NCI-H748 (cell line): ENCODE results near the gene TSPAN15.

Experiments used
- DNase-seq: peaks from one replicate; lab custom pipeline; 2025; ENCODE audit not compliant: unreplicated experiment; lab: John Stamatoyannopoulos, UW

TSPAN15 gene

DNA sequence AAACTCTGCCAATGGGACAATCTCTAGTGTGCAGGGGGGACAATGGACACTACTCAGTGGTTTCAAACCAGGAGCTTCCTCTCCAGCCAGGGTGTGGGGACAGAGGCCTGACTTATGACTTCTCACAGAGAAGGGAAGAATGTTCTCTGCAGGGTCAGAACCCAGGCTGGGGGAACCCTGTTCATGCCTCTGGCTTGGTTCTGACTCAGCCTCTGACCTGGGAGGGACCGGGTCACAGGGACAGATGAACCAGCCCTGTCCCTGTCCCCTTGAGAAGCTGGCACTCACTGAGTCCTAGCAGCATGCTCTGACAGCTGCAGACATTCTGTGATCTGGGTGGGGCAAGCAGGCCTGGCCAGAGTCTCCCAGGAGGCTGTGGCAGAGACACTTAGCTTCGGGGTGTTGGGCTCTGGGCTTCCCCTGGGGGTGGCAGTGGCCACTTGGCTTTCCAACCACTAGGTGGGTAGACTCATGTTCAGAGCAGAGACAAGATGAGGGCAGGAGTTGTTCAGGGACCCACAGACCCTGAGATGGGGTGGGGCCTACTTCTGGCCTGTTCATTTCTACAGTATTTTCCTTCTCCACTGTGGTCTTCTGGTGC is 13.6 kb downstream of the TSPAN15 start:
- no peak for DNase-seq

DNA sequence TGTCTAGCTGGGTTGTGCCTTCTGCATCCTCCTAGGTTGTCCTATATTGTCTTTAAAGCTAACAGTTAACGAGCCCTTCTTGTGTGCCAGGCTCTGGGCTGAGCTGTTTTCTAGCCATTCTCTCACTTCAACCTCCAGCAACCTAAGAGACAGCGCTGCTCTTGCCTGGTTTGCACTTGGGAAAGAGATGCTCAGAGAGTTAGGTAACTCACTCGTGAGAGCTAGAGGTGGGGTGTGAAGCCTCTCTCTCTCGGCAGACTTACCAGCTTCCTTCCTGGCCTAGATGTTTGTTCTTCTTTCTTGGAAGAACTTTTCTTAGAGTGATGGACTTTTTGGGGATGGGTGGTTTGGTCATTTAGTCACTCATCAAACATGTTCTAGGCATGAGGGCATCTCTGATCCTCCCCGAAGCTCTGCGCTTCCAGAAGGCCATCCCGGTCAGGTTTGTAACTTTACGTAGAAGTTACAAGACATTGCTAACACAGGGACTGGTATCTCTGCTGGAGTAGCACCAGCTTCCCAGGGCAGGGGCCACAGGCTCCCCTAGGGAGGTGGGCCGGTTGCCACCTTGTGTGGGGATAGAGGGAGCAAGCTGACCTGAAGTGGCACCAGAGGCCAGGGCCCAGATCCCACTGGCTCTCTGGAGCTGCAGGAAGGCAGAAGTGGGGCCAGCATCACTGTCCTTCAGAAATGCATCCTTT is 14.3 kb downstream of the TSPAN15 start:
- DNase-seq: no peak

DNA sequence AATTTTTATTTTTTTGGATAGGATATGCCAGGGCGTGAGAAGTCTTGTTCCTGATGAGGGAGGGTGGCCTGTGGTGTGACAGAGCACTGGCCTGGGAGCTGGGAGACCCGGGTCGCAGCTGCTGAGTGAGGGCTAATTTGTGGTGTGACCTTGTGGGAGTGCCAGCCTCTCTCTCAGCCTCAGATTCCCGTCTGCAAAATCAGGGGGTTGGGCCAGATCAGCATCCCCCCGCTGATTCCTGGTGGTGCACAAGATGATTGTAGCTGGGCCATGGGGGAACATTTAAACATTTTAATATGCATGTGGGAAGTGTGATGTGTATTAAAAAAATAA is 14.9 kb downstream of the TSPAN15 start:
- no peak for DNase-seq

DNA sequence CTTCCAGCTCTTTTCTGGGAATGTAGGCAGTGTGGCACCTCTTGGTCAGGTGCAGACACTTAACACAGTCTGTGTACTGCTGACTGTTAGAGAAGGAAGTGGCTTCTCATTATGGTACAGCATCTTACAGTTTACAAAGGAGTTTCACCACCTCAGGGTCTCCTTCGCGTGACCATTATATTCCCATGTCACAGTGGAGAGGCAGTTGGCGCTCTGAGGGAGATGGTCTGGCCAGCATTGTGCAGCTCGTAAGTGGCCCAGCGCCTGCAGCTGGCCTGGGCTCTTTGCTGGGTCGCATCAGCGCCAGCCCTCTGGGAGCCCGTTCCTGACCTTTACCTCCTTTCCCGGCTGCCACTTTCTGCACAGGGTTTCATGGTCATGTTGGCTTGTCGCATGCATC is 15.4 kb downstream of the TSPAN15 start:
- DNase-seq: no peak

DNA sequence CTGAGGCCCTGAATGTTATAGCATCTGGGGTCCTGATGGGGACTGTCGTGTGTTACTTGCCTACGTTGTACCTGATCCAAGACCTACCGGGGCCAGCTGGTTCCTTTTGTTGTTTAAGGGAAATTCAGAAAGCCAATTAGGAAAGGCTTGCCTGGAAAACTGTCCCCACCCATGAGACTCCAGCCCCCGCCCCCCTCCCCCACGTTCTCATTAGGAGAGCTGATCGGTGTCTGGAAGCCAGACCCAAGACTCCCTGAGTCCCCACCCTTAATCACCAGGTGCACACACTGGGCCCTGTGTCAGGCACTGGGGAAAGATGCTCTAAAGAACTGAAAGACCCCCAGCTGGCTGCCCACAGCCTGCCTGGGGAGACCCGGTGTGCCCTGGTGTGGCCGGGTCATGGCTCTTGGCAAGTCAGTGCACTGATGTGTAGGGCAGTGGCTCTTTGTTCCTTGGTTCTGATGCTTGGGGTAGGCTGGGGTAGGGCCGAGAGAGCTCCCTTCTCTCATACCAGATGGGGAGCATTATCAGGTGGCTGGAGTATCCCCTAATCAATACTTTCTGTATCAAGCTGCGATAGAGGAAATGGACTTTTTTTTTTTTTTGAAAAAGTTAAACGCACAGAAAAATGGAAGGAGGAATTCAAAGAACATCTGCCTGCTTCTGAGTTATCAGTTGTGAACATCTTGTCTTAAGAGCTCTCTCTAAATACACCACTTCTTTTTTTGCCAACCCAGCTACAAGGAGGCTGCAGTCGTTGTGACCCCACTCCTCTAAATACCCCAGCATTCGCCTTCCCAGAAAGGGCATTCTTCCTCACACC is 16.9 kb downstream of the TSPAN15 start:
- DNase-seq: no peak

DNA sequence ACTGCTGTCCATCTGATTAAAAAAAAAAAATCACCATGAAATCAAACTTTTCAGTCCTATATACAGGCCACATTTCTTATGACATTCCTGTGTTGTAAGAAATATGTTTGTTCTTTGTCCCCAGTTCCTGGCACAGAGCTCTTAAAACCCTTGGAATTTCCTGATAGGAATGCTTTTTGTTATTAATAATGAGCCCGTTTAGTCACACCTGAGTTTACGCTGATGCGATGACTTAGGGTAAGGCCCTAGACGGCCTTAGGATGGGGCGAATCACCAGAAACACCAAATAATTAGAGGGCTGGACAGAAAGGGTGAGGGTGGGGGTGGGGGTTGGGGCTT is 17.5 kb downstream of the TSPAN15 start:
- DNase-seq: no peak

DNA sequence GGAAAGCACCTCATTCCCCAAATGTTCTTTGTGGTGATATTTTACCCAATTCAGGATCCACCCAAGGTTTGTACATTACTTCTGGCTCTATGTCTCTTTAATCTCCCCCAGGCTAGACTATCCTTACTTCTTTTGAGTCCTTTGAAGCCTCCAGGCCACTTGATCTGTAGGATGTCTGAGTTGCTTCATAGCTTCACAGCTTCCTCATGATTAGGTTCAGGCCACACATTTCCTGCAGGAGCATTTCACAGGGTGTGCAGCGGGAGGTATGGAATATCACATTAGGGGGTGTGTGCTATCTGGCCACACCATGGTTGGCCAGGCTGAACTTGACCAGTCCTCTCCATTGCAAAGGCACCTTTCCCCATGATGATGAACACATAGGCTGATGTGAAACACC is 18.7 kb downstream of the TSPAN15 start:
- DNase-seq: no peak

DNA sequence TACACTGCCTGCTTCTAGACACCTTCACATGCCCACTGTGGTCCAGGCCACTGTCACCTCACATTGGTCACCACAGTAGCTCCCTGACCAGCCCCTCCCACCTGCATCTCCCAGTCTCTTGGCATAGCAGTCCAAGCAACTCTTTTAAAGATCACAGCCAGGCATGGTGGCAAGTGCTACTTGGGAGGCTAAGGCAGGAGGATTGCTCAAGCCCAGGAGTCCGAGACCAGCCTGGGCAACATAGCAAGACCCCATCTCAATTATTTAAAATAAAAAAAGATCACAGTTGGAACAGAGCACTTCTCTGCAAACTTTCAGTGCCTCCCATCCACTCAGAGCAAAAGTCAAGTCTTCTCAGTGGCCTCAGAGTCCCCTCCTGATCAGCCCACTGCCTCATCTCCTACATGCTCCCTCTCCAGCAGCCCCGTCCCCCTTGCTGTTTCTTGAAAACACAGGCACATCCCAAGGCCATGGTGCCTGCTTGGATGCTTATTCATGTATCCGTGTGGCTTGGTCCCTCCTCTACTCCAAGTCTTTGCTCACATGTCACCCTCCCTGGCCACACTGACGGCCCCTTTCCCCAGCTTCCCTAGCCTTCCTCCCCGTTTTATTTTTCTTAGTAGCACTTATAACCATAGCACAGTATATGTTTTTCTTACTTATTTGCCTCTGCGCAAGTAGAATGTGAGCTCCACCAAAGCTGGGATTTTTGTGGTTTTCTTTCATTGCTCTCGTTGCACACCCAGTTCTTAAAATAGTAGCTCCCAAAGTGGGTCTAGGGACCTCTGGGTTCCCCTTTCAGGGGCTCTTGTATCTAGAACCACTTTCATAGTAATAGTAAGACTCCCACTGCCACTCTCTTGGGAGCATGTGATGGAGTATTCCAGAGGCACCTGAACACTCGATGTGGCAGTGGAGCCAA is 19.5 kb downstream of the TSPAN15 start:
- no peak for DNase-seq

DNA sequence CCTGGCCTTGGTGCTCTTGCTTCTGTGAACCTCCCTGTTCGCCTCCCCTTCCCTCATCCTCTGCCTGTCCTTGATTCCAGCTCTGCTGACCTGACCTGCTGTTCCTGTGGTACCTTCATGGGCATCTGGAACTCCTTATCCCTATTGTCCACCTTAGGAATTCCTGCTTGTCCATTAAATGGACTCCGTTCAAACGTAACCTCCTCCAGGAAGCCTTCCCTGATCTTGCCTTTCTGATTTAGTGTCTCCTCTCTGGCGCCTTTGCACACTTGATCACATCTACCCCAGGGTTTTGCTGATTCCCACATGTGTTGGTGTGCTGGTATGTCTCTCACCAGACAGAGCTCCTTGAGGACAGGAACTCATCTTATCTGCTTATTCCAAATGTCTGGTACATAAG is 20.9 kb downstream of the TSPAN15 start:
- DNase-seq: no peak

DNA sequence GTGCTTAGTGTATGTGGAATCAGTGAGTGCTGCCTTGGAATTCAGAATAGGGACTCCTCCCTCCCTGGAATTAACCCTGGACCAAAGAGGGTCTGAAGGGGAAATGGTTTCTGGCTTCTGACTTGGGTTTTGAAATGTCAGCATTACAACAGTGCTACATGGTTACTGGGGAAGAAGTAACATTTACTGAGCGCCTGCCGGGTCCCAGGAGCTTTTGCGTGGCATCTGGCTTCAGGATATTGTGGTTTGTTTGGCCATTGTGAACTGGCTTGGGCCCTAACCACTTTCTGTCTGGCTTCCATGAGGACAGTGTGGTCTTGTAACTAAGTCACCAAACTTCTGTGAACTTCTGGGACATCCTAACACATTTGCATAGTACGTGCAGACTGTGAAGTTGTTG is 21.3 kb downstream of the TSPAN15 start:
- no peak for DNase-seq

DNA sequence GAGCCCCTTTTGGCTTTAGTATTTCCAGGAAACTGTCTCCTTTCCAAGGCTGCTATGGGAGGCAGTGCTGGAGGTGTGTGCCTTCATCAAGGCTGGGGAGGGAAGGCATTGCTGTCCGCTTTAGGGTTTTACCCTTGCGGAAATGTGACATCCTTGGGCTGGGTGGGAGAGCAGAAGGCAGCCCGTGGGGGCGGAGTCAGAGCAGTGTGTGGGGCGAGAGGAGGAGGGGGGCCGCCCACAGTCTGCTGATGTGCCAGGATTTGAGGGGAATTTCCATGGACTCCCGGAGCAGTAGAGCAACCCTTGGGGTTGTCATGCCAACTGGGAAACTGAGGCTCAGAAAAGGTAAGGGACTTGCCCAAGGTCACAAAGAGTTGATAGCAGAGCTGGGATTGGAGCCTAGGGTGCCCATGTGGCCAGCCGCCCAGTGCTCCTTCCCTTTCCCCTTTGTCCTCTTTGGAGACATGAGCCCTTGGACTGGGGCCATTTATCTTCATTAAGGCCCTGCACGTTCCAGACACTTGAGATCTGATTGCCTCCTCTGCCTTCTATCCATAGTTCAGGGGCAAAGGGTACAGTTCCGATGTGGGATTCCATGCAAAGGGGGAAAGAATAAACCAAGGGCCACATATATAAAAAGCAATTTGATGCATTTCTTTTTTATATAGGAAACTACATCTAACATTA is 22.2 kb downstream of the TSPAN15 start:
- DNase-seq: no peak

DNA sequence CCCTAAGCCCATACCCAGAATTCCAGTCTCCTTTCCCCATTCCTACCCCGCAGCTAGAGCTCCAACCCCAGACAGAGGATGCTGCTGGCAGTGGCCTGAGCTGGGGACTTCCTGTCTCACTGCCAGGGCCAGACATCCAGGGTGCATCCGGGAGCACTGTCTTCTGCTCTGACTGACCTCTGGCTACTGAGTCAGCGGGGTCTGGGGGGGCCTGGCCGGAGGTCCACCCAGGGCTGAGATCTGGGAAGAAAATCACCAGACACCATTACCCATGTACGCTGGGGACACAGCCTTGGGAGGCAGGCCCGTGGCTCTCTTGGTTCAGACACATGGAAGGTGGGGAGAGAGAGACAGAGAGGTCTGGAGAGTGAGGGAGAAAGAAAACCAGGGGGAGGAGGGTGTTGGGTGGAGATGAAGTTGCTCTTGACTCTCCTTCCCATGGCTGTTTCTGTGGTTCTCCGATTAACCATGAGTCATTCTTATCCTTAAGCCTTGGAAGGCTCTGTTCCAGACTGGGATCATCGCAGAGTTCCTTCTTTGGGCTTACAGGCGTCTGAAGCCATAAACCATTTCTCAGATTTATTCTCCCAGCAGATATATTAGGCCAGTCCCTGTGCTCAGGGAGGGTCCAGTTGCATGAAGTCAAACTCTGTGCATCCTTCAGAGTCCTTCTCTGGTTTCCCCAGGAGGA is 23.6 kb downstream of the TSPAN15 start:
- no peak for DNase-seq

DNA sequence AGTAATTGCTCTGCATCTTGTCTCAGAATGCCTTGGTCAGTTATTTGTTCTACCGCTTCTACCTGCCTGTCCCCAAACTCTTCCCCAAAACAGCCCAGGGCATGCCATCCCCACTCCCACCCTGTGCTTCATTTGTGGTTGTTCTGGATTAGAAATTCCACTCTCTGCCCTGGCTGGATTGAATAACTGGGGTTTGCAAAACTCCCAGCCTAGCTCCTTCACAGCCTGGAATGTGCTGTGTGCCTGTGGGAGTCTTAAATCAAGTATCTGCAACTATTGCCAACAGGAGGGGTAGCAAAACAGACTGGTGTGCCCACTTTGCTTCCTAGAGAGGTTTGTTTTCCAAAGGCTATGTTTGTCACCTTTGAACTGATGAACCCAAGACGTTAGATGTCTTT is 24.2 kb downstream of the TSPAN15 start:
- DNase-seq: no peak

DNA sequence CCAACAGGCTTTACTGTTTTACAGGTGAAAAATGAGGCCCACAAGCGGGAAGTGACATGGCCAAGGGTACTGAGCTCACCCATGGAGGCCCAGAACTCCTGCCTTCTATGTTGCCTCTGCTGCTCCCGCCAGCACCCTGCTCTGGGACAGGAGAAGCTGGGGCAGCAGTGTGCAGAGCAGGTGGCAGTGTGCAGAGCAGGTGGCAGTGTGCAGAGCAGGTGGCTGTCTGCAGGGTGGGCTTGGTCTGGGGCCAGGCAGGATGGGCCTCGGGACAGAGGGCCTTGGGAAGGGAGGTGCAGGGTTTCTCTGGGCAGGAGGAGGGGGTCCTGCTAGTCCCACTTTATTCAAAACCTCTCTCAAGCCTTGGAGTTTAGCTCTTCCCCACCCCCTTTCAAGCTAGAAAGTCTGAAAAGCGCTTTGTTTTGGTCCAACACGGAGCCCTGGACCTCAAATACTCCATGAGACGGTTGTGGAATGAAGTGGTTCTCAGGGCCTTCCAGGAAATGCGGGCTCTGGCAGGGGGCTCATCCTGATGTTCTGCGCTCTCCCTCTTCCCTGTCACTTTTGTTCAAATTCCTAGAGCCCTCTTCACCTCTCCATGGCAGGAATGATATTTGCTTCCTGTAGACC is 26.8 kb downstream of the TSPAN15 start:
- no peak for DNase-seq

DNA sequence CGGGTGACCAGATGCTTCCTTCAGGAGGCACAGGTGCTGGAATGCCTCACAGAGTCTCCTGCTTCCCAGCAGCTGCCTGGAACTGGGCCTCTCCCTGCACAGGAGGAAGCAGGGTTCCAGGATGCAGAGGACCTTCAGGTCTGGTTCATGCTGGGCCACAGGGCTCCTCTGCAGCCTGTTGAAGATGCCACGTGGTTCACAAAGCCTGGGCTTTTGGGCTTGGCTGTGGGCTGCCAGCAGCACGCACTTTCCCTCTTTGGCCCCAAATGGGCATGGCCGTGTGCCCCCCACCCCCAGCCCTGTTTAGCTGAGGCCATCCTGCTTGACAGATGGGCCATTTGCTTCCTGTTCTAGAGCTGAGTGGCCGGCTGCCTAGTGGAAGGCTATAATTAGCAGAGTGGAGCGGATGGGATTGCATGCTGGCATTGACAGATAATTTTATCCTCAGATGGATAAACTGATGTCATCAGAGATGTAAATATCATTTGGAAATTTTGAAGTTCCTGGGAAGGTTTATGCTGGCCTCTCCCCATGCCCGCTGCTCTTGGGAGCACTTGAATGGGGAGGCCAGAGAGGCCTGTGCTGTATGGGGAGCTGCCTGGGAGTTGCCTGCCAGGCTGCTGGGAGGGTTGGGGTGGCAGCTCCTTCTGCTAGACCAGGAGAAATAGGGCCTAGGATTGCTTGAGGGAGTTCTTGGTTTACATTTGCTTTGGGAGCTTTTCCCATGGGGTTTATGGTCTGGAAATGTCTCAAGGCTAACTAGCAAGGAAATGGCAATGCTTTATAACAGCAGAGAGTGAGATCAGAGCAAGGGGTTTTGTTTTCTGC is 28.2 kb downstream of the TSPAN15 start:
- DNase-seq: no peak

DNA sequence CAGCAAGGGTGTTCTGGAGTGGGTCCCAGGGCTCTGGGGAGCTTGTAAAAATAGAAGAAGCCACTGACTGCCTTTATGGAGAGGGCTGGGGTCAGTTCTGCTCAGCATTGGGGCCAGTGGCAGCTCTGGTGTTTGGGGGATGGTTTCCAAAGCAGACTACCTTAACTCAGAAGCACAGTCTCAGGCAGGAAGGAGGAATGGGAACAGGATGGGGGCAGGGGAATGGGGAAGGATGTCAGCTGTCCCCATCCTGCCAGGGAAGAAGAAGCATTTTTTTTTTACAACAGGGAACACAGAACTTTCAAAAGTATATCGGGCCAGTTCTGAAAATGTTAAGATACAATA is 28.8 kb downstream of the TSPAN15 start:
- DNase-seq: no peak

DNA sequence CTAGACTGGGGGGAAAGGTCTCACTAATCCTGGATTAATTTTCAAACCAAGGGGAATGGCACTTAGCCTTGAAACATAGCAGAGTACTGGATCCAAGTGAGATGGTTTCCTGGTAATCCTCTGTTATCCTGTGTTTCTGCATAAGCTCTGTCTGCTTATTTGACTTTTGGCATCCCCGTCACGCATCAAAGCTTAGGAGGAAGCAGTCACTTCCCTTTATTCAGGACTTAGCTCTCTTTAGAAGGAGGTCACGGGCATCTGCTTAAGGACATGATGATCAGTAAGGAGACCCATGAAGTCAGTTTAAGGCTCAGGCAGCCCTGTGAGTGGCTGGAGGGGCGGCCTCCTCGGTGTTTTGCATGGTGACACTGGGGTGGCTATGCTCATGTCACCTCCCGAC is 30.0 kb downstream of the TSPAN15 start:
- DNase-seq: no peak

DNA sequence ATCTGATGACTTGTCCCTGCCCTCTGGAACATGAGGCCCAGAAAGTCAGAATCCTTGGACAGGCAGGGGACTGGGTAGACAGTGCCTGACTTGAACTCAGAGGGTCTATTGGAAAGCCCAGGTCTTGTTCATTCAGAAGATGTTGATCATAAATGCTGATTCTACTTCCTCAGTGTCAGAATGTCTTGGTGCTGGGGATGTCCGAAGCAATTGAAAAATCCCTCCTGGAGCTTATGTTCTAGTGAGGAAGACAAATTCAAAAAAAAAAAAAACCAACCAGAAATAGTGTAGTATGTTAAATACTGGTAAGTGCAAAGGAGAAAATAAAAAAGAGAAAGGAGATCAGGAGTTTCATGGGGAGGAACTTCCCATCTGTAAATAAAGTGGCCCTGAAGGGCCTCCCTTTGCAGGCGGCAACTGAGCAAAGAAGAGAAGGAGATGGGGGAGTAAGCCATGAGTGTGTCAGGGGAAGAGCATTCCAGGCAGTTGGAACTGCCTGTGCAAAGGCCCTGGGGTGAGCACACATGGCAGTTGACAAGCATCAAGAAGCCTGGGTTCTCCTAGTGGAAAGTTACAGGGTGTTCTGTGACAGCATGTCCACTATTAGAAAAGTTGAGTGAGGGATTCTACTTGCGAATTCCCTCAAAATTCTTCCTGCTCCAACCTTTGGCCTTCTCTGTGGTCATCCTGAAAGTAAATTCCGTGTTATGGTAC is 30.7 kb downstream of the TSPAN15 start:
- DNase-seq: no peak
